SKM-1 treated with dmso at 0.1 percent for 144 hours (cell line): Measurements from ENCODE around the gene CSNK1G3.

Source experiments
- DNase-seq: peaks from one replicate; lab custom pipeline; 2025; ENCODE audit not compliant: unreplicated experiment; lab: John Stamatoyannopoulos, UW

CSNK1G3 gene

GRCh38 chr5:123557907-123558306 lies 45.9 kb downstream of the CSNK1G3 start:
- DNase-seq: no peak

GRCh38 chr5:123558762-123559433 lies 46.9 kb downstream of the CSNK1G3 start:
- DNase-seq: no peak

DNA sequence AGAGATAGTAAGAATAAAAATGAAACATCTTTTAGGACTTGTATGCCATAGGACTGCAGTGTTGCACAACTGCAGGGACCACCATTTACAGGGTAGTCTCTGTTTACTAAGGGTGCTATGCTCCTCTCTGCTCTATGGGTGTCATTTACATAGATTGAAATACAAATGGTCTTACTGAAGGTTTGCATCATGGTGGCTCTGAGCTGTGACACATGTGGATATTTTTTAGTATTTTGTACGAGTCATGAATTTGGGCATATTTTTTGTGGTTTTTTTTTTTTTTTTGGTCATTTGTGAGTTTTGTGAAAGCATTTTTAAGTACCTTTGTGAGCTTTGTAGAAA lies 47.4 kb downstream of the CSNK1G3 start:
- no peak for DNase-seq

GRCh38 chr5:123561230-123561629 lies 49.3 kb downstream of the CSNK1G3 start:
- DNase-seq: no peak

- no peak for DNase-seq
Measured at GRCh38 chr5:123571927-123572326, 60.0 kb downstream of the CSNK1G3 start.

DNA sequence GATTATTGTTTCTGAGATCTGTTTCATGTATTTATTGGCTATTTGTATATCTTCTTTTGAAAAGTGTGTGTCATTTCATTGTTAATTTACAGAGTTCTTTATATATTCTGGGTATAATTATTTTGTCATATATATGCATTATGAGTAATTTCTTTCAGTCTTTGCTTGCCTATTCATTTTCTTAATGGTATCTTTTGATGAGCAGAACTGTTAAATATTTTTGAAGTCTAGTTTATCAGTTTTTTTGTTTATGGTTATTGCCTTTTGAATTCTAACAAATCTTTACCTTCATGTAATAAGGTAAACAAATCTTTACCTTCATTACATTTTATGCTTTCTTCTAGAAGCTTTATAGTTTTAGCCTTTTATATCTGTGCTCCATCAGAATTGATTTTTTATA lies 66.4 kb downstream of the CSNK1G3 start:
- no peak for DNase-seq

DNA sequence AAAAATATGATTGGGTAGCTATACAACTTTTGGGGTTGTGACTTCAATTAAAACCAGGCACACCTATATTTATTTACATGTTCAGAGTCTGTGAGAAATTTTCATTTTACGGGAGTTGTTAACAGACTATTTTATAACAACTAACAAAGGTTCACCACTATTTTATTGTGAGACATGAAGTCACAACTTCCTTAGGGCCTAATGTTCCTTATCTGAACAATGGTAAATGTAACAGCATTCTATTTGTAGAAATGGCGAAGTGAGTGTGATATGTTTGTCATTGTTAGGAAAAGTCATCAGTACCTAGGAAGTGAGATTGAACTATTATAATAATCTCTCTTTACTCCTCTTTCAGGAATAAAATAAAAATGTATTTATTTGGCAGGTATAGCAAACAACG lies 67.4 kb downstream of the CSNK1G3 start:
- no peak for DNase-seq

GRCh38 chr5:123582550-123583285 lies 70.7 kb downstream of the CSNK1G3 start:
- DNase-seq: peak; percentile 11

DNA sequence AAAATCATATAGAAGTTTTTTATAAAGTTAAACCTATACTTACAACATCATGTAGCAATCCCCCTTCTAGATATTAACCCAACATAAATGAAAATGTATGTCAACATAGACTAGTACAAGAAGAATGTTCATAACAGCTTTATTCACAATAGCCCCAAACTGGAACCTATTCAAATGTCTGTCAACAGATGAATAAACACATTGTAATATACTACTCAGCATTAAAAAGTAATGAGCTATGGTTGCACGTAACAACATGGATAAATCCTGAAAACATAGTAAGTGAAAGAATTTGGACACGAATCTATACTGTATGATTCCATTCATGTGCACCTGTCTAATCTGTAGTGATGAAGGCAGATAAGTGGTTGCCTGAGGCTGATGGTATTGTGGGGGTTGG lies 73.9 kb downstream of the CSNK1G3 start:
- DNase-seq: no peak

DNA sequence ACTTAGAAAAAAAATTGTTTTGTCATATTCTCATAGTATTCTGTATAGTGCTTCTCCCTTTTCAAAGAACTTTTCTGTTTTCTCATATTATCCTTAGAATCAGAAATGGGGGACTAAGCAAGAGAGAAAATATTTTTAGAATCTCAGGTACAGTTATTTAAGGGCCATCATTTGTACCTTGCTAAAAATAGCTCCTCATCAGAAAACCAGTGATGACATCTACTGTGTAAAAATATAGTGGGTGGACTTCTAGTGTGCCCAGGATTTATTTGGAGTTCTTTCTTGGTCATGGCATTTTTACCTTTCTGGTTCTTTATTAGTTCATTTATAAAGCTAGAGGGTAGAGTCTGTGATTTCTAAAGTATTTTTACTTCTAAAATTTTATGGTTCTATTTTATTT lies 82.5 kb downstream of the CSNK1G3 start:
- no peak for DNase-seq

GRCh38 chr5:123597018-123597417 lies 85.0 kb downstream of the CSNK1G3 start:
- DNase-seq: no peak

- no peak for DNase-seq
Measured at GRCh38 chr5:123598028-123598689, 86.2 kb downstream of the CSNK1G3 start.

- no peak for DNase-seq
Measured at GRCh38 chr5:123599171-123599570, 87.2 kb downstream of the CSNK1G3 start.

GRCh38 chr5:123601610-123602009 lies 89.6 kb downstream of the CSNK1G3 start:
- no peak for DNase-seq

DNA sequence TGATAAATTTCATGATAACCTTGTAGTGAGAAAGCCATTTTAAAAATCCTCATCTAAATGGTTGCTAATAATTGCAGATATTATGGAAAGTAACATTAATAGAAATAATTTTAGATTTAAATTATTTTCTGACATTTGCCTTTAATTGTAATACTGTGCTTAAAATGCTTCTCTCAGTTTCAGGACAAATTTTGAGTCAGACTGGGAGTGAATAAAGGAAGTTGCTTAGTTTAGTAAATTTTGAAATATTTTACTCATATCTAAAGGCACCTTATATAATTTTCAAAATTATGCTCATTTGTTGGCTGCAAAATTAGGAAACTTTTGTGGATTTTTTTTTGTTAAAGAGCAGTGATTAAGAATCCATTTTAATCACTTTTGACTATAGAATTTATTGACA lies 93.8 kb downstream of the CSNK1G3 start:
- DNase-seq: no peak

DNA sequence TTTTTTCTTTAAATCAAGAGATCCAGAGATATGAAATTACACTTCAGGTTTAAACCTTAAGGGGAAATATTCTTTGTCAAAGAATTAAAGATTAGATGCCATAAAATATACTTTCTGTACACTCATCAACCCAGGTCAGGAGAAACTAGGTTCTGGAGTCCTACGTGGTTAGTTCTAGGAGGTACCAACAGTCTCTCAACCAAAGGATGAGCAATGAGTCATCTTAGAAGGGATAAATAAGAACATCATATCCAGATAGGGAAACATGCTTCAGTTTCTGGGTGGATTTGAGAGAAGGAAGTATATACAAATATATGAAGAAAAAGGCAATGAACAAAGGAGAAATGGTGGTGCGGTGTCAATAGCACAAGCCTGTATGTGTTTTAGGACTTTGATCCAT lies 98.2 kb downstream of the CSNK1G3 start:
- no peak for DNase-seq

- peak; percentile 20 for DNase-seq
Measured at GRCh38 chr5:123610665-123611405, 98.9 kb downstream of the CSNK1G3 start.

GRCh38 chr5:123611406-123611709 lies 99.4 kb downstream of the CSNK1G3 start:
- DNase-seq: no peak

DNA sequence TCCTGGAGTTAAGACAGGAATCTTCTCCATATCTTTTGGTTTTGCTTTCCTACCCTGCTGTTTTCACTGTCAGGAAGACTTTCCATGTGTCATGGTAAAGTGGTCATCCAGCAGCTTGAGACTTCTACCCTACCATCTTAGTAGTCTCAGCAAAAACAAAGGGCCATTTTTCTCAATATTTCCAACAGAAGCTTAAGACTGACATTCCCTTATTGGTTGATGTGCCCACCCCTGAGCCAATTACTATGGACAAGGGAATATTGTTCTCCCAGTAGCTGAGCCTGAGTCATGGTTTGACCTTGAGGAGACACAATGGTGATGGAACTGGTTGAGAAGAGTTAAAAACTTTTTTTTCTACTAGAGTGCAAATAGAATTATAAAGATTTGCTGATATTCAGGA lies 105.6 kb downstream of the CSNK1G3 start:
- DNase-seq: no peak

- no peak for DNase-seq
Measured at GRCh38 chr5:123626051-123626450, 114.1 kb downstream of the CSNK1G3 start.

DNA sequence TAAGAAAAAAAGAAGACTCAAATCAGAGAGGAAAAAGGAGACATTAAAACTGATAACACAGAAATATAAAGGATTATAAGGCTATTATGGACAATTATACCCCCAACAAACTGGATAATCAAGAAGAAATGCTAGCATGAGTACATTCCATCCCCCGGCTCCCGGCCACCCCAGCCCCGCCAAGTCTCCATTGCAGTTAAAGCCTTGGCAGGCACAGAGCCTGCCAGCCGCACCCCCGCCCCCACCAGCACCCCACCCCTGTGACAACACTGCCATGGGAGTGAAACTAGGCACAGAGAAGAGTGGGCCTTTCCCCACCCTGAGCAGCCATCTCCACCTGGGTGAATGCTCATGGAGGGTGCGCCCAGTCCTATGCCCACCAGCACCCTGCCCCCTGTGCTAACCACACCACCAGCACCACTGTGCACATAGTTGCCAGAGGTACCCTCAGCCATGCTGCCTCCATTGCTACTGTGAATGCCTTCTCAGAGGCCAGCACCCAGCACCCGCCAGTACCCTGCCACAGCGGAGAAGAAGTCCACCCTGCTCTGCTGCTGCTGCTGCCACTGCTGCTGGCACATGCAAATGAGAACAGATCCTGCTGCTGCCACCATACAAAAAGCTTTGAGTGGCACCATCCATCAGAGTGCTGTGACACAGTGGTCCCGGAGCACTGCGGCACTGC lies 117.0 kb downstream of the CSNK1G3 start:
- DNase-seq: no peak
